HL-60 (cell line): Measurements from ENCODE around the gene GAPDHS.

Experiments used
- CTCF ChIP-seq: IDR thresholded peaks from one replicate; pipeline ENCODE4 v1.5.1; 2011; ENCODE audit warnings: low read length, control low read depth, inconsistent platforms; ENCODE audit not compliant: insufficient read depth
- GABPA ChIP-seq: IDR thresholded peaks from 2 replicates; pipeline ENCODE4 v1.6.1; 2012; ENCODE audit warnings: low read depth
- POLR2AphosphoS5 ChIP-seq: IDR thresholded peaks from 2 replicates; pipeline ENCODE4 v1.6.1; 2012; ENCODE audit warnings: low read depth
- REST ChIP-seq: IDR thresholded peaks from 2 replicates; pipeline ENCODE4 v1.6.1; 2012; ENCODE audit warnings: low read depth; ENCODE audit not compliant: insufficient replicate concordance

- TF ChIP-seq POLR2AphosphoS5 (peak; percentile 75), CTCF (no peak), REST (no peak), GABPA (0 out of 2 replicates have a peak, but pooled peaks have one; percentile 48)
These were observed 12.0 kb downstream of the GAPDHS start, which contains the start of gene TMEM147 for GRCh38 chr19:35545001-35545854.
